ENCODE results near the gene SELENBP1. TPM values are rescaled to one million over a fixed set of nuclear protein-coding genes. Genes with fewer than 3 reads are reported as not detected.

SELENBP1 gene
- total RNA-seq, 6 experiments from 2014 or later = 83.4 to 423 (median 208) TPM

GRCh38 chr1:151342021-151342420 is 30.5 kb downstream of the SELENBP1 start:
- intact Hi-C loops (cut with DNase I) = loop anchor here (2.0 to 5.0 kb wide), 2 partner anchors 40 to 41 kb away; no protein-coding TSS in a partner anchor
- Histone ChIP-seq H3K27me3 (no peaks in the 10 kb centered on the region), H3K36me3 (peaks cover 0 to 16% (median 0%) of the 10 kb centered on the region in 4 donors), H3K4me1 (peaks cover 0 to 6% (median under 1%) of the 10 kb centered on the region in 4 donors), H3K4me3 (no peak overlapping the region), H3K27ac (no peak overlapping the region), H3K9me3 (no peaks in the 10 kb centered on the region)
- WGBS (ENCODE audit: insufficient coverage, low coverage, low lambda C conversion rate, missing lambda C conversion rate) = 94% methylated on average over 2 of the region's 2 CpGs
- ATAC-seq = no peak
- no peak for TF ChIP-seq POLR2A (IDR thresholded peaks at IDR 0.05)
- TF ChIP-seq CTCF (IDR thresholded peaks at IDR 0.05) = no peak
- DNase-seq = no peak

- no peak overlapping the region for H3K4me3 ChIP-seq
- H3K36me3 ChIP-seq = peaks cover 0 to 16% (median 0%) of the 10 kb centered on the region in 4 donors
- H3K4me1 ChIP-seq = peaks cover 0 to 2% (median under 1%) of the 10 kb centered on the region in 4 donors
- ATAC-seq = peak; percentile 93 to 98 (median 96)
- 22% methylated on average over 7 of the region's 7 CpGs for WGBS (ENCODE audit: insufficient coverage, low coverage, low lambda C conversion rate, missing lambda C conversion rate)
- intact Hi-C loops (cut with DNase I) = loop anchor here in 1 of 2 donors (5.0 kb wide), 1 partner anchor 39 kb away; no protein-coding TSS in a partner anchor
- TF ChIP-seq POLR2A (IDR thresholded peaks at IDR 0.05) (no peak), CTCF (IDR thresholded peaks at IDR 0.05) (peak; percentile 61 to 86 (median 76))
- no peaks in the 10 kb centered on the region for H3K27me3 ChIP-seq
- no peak overlapping the region for H3K27ac ChIP-seq
- no peak for DNase-seq
- H3K9me3 ChIP-seq = no peaks in the 10 kb centered on the region
Measured at GRCh38 chr1:151340870-151341754, 31.4 kb downstream of the SELENBP1 start.

DNA sequence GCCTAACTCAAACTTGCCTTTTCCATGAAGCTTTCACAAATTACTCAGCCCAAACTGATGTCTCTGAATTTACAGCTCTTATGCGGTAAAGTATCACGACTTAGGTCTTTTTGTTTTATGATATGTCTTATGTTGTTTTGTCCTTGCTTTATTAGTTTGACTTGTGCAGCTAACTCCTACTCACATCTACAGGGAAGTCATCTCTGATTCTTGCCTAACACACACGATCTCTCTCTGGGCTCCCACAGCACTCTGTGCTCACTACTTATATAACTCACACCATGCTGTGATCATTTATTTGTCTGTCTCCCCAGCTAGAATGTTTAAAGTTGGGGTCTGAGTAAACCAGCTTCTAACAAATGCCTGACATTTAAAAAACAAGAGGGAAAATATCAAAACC is 35.9 kb downstream of the SELENBP1 start:
- H3K27ac ChIP-seq = no peak overlapping the region
- intact Hi-C loops (cut with DNase I) = no loop called here
- 80% methylated on average over 3 of the region's 3 CpGs for WGBS (ENCODE audit: insufficient coverage, low coverage, low lambda C conversion rate, missing lambda C conversion rate)

DNA sequence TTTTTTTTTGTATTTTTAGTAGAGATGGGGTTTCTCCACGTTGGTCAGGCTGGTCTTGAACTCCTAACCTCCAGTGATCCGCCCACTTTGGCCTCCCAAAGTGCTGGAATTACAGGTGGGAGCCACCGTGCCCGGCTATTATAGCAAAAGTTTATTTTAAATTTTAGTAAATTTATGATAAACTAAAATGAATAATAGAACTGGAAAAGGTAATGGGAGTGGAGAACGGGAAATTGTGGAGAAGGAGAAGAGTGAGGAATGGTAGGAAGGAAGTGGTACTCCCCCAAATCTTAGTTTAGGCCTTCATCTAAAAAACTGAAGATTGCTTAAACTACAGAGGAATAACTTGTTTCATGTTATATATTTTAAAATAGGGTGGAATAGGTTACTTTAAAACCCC is 37.7 kb downstream of the SELENBP1 start:
- no peak overlapping the region for H3K4me3 ChIP-seq
- DNase-seq (no peak), ATAC-seq (no peak)
- no peaks in the 10 kb centered on the region for H3K27me3 ChIP-seq
- no peaks in the 10 kb centered on the region for H3K9me3 ChIP-seq
- TF ChIP-seq CTCF (IDR thresholded peaks at IDR 0.05) = no peak
- no peak for TF ChIP-seq POLR2A (IDR thresholded peaks at IDR 0.05)
- 89% methylated on average over 5 of the region's 5 CpGs for WGBS (ENCODE audit: insufficient coverage, low coverage, low lambda C conversion rate, missing lambda C conversion rate)
- H3K36me3 ChIP-seq = no peaks in the 10 kb centered on the region
- intact Hi-C loops (cut with DNase I) = no loop called here
- H3K4me1 ChIP-seq = no peaks in the 10 kb centered on the region
- H3K27ac ChIP-seq = no peak overlapping the region

More for the DNA sequence above, 35.9 kb downstream of the SELENBP1 start:
- no peaks in the 10 kb centered on the region for H3K27me3 ChIP-seq
- no peaks in the 10 kb centered on the region for H3K36me3 ChIP-seq
- H3K9me3 ChIP-seq = no peaks in the 10 kb centered on the region
- ATAC-seq = no peak
- TF ChIP-seq CTCF (IDR thresholded peaks at IDR 0.05) (no peak), POLR2A (IDR thresholded peaks at IDR 0.05) (no peak)
- peaks cover 0 to 2% (median 0%) of the 10 kb centered on the region in 4 donors for H3K4me1 ChIP-seq
- H3K4me3 ChIP-seq = no peak overlapping the region
- DNase-seq = no peak
